HepG2 (cell line): ENCODE data around the gene MYO19. TPM values are rescaled to one million over a fixed set of nuclear protein-coding genes. Genes with fewer than 3 reads are reported as not detected.

ENCODE experiments used
- CC2D1A ChIP-seq: sonication (generic); formaldehyde crosslinking; IDR thresholded peaks from 2 replicates; pipeline ENCODE4 v1.8.1; 2023; ENCODE audit warnings: mild to moderate bottlenecking, missing genetic modification reagents
- CEBPB ChIP-seq: IDR thresholded peaks from 2 replicates; pipeline ENCODE4 v1.6.1; 2011; ENCODE audit warnings: low read depth, low read length, improper control_type of control experiment, borderline replicate concordance
- DBP ChIP-seq: sonication (generic); formaldehyde crosslinking; IDR thresholded peaks from 2 replicates; pipeline ENCODE4 v1.4.0; 2020; ENCODE audit warnings: missing genetic modification reagents; ENCODE audit errors: not compliant biosample characterization
- DMTF1 ChIP-seq: sonication (generic); formaldehyde crosslinking; IDR thresholded peaks from 2 replicates; pipeline ENCODE4 v1.4.0; 2020; ENCODE audit warnings: mild to moderate bottlenecking, missing genetic modification reagents
- HNRNPK ChIP-seq: fragments of 200-400 bp; formaldehyde crosslinking; IDR thresholded peaks from 2 replicates; pipeline ENCODE4 v1.6.1; 2018; ENCODE audit warnings: low read length, low read depth, moderate library complexity, mild to moderate bottlenecking; ENCODE audit not compliant: poor library complexity, severe bottlenecking
- HNRNPLL ChIP-seq: fragments of 200-400 bp; formaldehyde crosslinking; IDR thresholded peaks from 2 replicates; pipeline ENCODE4 v1.6.1; 2017; ENCODE audit warnings: mild to moderate bottlenecking, low read depth, low read length; ENCODE audit not compliant: poor library complexity, severe bottlenecking
- KAT7 ChIP-seq: IDR thresholded peaks from 2 replicates; pipeline ENCODE4 v1.6.1; 2018; ENCODE audit warnings: borderline replicate concordance, missing compliant biosample characterization
- MIXL1 ChIP-seq: IDR thresholded peaks from 2 replicates; pipeline ENCODE4 v1.6.1; 2016
- NFE2L1 ChIP-seq: sonication (generic); formaldehyde crosslinking; IDR thresholded peaks from 2 replicates; pipeline ENCODE4 v1.4.0; 2020; ENCODE audit warnings: missing genetic modification reagents, mild to moderate bottlenecking, borderline replicate concordance
- RCOR2 ChIP-seq: IDR thresholded peaks from 2 replicates; pipeline ENCODE4 v1.6.1; 2016; ENCODE audit warnings: missing biosample characterization, missing genetic modification reagents
- REPIN1 ChIP-seq: sonication (generic); formaldehyde crosslinking; IDR thresholded peaks from 2 replicates; pipeline ENCODE4 v1.8.0; 2022; ENCODE audit warnings: missing genetic modification reagents, low read depth, mild to moderate bottlenecking, borderline replicate concordance
- RFXANK ChIP-seq: IDR thresholded peaks from 2 replicates; pipeline ENCODE4 v1.6.1; 2016
- SALL2 ChIP-seq: sonication (generic); formaldehyde crosslinking; IDR thresholded peaks from 2 replicates; pipeline ENCODE4 v1.8.1; 2023; ENCODE audit warnings: mild to moderate bottlenecking, missing genetic modification reagents, inconsistent platforms
- SNAPC2 ChIP-seq: sonication (generic); formaldehyde crosslinking; IDR thresholded peaks from 2 replicates; pipeline ENCODE4 v1.8.1; 2022; ENCODE audit warnings: mild to moderate bottlenecking, missing genetic modification reagents
- SUZ12 ChIP-seq: fragments of 150-350 bp; IDR thresholded peaks from 2 replicates; pipeline ENCODE4 v1.6.1; 2014; ENCODE audit warnings: low read depth, low read length
- WIZ ChIP-seq: sonication (generic); formaldehyde crosslinking; IDR thresholded peaks from 2 replicates; pipeline ENCODE4 v1.5.1; 2020; ENCODE audit warnings: mild to moderate bottlenecking, missing genetic modification reagents
- ZBED4 ChIP-seq: sonication (generic); formaldehyde crosslinking; IDR thresholded peaks from 2 replicates; pipeline ENCODE4 v1.4.0; 2020; ENCODE audit warnings: missing genetic modification reagents, borderline replicate concordance
- ZNF569 ChIP-seq: sonication (generic); formaldehyde crosslinking; IDR thresholded peaks from 2 replicates; pipeline ENCODE4 v1.5.0; 2020; ENCODE audit warnings: mild to moderate bottlenecking, missing genetic modification reagents, moderate library complexity, borderline replicate concordance
- ZNF614 ChIP-seq: IDR thresholded peaks from 2 replicates; pipeline ENCODE4 v1.6.1; 2018; ENCODE audit warnings: missing biosample characterization, missing genetic modification reagents, inconsistent platforms, borderline replicate concordance
- ZNF773 ChIP-seq: sonication (generic); formaldehyde crosslinking; IDR thresholded peaks from 2 replicates; pipeline ENCODE4 v1.4.0; 2020; ENCODE audit warnings: missing genetic modification reagents, borderline replicate concordance
- polyA plus RNA-seq, 8 experiments: library from polyadenylated mRNA; depleted of rRNA in 3 of 8; stranded (reverse) in 7 of 8; unstranded in 1 of 8; fragments of >200 nt; fragmentation: Illumina TruSeq in 4 of 8; extraction: Trizol in 4 of 8; gene quantifications; 2 replicates each; pipeline versions ENCODE4 v1.2.1 to v1.2.3, GENCODE V29; 2011 to 2016; ENCODE audit warnings: low read depth in 4 of 8, missing spikeins in 1 of 8, mixed read lengths in 1 of 8; ENCODE audit not compliant: insufficient read depth in 1 of 8
- total RNA-seq, 5 experiments: library from RNA; depleted of rRNA; stranded (reverse); fragments of >200 nt; fragmentation: Illumina TruSeq; extraction: Trizol; gene quantifications; 2 replicates each; pipeline ENCODE4 v1.2.3, GENCODE V29; 2016; ENCODE audit warnings: low read depth in 1 of 5

The MYO19 gene
- total and polyA plus RNA-seq, 2 of the 13 experiments (the other 11 are each of a cell fraction or from before 2014, with no cell fraction given): 75.7 to 82.3 TPM

- no peak for TF ChIP-seq DMTF1 (CRISPR knock-in tag)
- no peak for TF ChIP-seq HNRNPK
- no peak for TF ChIP-seq CEBPB
- no peak; the same call in 1 of the 2 replicates for TF ChIP-seq RFXANK (CRISPR knock-in tag)
- TF ChIP-seq DBP (CRISPR knock-in tag): no peak
- TF ChIP-seq SUZ12: no peak
- peak; percentile 95 for TF ChIP-seq HNRNPLL
- peak; percentile 62; the same call in 1 of the 2 replicates for TF ChIP-seq KAT7 (CRISPR knock-in tag)
- no peak for TF ChIP-seq ZNF773 (CRISPR knock-in tag)
- TF ChIP-seq MIXL1 (CRISPR knock-in tag): peak; percentile 55; the same call in 1 of the 2 replicates
- peak; percentile 94; the same call in 1 of the 2 replicates for TF ChIP-seq ZNF614 (CRISPR knock-in tag)
- peak; percentile 72; the same call in 1 of the 2 replicates for TF ChIP-seq WIZ (CRISPR knock-in tag)
- no peak for TF ChIP-seq ZNF569 (CRISPR knock-in tag)
- TF ChIP-seq SNAPC2 (CRISPR knock-in tag): peak; percentile 49; the same call in 1 of the 2 replicates
- no peak for TF ChIP-seq CC2D1A
- TF ChIP-seq SALL2: no peak
- TF ChIP-seq ZBED4 (CRISPR knock-in tag): no peak
- TF ChIP-seq REPIN1 (CRISPR knock-in tag): peak; percentile 82
- no peak for TF ChIP-seq RCOR2 (CRISPR knock-in tag)
- TF ChIP-seq NFE2L1: no peak
Observed at GRCh38 chr17:36486204-36487194, 48.2 kb downstream of the MYO19 start, which contains the start of gene ZNHIT3 (continued).
